ENCODE data around the gene NKPD1. TPM values are rescaled to one million over a fixed set of nuclear protein-coding genes. Genes with fewer than 3 reads are reported as not detected.

Gene NKPD1
- total RNA-seq, 3 donors from 2014 or later (not counting 1 experiment from before 2014, with no cell fraction given) = 0.55 to 1.00 (median 0.66) TPM

DNA sequence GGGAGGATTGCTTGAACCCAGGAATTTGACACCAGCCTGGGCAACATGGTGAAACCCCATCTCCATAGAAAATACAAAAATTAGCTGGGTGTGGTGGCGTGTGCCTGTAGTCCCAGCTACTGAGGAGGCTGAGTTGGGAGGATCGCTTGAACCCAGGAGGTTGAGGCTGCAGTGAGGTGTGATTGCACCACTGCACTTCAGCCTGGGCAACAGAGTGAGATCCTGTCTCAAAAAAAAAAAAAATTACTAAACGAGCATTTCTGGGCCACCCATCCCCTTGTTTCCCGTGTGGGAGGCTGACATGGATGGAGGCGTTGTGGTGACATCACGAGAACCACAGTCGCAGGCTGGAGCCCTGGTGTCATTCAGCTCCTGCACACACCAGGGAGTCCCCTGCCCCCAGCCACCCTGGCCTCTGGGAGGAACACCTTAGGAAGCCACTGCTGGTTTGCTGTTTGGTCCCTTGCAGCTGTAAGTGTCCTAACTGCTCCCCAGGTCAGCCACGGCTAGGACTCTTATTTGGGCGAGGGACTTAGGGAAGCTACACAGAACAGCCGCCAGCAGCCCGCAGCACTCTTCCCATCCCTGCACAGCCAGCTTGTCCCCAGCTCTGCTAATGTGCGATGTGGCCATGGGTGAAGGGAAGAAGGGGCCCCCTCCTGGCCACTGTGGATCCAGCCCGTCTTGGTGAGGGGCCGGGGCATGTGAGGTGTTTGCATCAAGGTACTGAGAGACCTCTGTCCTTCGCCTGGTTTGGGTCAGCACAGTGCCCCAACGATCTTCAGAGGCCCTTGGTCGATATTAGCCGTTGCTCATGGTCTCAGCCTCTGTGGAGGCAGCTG is 12.7 kb downstream of the NKPD1 start:
- no peaks in the 10 kb centered on the region for H3K9me3 Mint-ChIP-seq
- Histone ChIP-seq H3K9me3 (ENCODE audit: control insufficient read depth, insufficient read depth, low read length) (no peaks in the 10 kb centered on the region), H3K27ac (ENCODE audit: low read length) (no peak overlapping the region), H3K36me3 (ENCODE audit: control insufficient read depth, insufficient read depth, low read length) (peaks cover 8% of the 10 kb centered on the region), H3K27me3 (ENCODE audit: control insufficient read depth, insufficient read depth, low read length) (peaks cover 6% of the 10 kb centered on the region), H3K4me1 (ENCODE audit: control insufficient read depth, insufficient read depth, low read length) (peaks cover 19% of the 10 kb centered on the region), H3K4me3 (ENCODE audit: low read length) (no peak overlapping the region)
- no peak overlapping the region for H3K27ac Mint-ChIP-seq
- no peak for TF ChIP-seq CTCF (IDR thresholded peaks at IDR 0.05)
- DNase-seq (no peak), ATAC-seq (no peak)
- H3K4me3 Mint-ChIP-seq = no peak overlapping the region
- peaks cover 7 to 12% of the 10 kb centered on the region in 2 donors for H3K4me1 Mint-ChIP-seq
- WGBS (ENCODE audit: insufficient coverage) = 95% methylated on average over 17 of the region's 18 CpGs
- H3K36me3 Mint-ChIP-seq = no peaks in the 10 kb centered on the region
- intact Hi-C loops (cut with micrococcal nuclease) = no loop called here
- H3K27me3 Mint-ChIP-seq (ENCODE audit: low read depth in 2 of 2) = no peaks in the 10 kb centered on the region

DNA sequence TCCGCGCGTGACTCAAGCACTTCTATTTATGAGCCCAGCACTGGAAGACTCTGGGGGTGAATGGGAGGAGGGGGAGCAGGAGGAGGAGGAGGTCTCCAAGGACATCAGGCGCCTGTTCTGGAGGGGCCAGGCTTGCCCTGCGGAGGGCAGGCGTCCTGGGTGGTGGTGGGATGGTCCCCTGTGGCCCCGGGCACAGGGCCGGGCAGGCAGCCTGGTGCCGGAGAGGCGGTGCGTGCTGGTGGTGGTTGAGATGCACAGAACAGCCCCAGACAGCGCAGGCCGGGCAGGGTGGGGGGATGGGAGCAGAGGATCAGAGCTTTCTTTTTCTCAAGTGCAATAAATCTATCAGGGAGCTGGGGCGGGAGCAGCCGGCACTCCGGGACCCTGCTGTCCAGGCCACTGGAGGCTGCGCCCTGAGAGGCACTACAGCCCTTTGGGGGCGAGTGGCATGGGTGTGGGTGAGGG is 14.0 kb downstream of the NKPD1 start:
- Histone ChIP-seq H3K36me3 (ENCODE audit: control insufficient read depth, insufficient read depth, low read length) (peaks cover 18% of the 10 kb centered on the region), H3K4me1 (ENCODE audit: control insufficient read depth, insufficient read depth, low read length) (peaks cover 6% of the 10 kb centered on the region), H3K27me3 (ENCODE audit: control insufficient read depth, insufficient read depth, low read length) (peaks cover 5% of the 10 kb centered on the region), H3K9me3 (ENCODE audit: control insufficient read depth, insufficient read depth, low read length) (no peaks in the 10 kb centered on the region), H3K27ac (ENCODE audit: low read length) (no peak overlapping the region), H3K4me3 (ENCODE audit: low read length) (no peak overlapping the region)
- intact Hi-C loops (cut with micrococcal nuclease) = no loop called here
- no peak overlapping the region for H3K4me3 Mint-ChIP-seq
- 98% methylated on average over 18 of the region's 18 CpGs for WGBS (ENCODE audit: insufficient coverage)
- H3K36me3 Mint-ChIP-seq = no peaks in the 10 kb centered on the region
- no peak for DNase-seq
- H3K4me1 Mint-ChIP-seq = peaks cover 0 to 11% of the 10 kb centered on the region in 2 donors
- no peak overlapping the region for H3K27ac Mint-ChIP-seq
- H3K27me3 Mint-ChIP-seq (ENCODE audit: low read depth in 2 of 2) = no peaks in the 10 kb centered on the region
- TF ChIP-seq CTCF (IDR thresholded peaks at IDR 0.05) = no peak
- no peaks in the 10 kb centered on the region for H3K9me3 Mint-ChIP-seq
- ATAC-seq = no peak

DNA sequence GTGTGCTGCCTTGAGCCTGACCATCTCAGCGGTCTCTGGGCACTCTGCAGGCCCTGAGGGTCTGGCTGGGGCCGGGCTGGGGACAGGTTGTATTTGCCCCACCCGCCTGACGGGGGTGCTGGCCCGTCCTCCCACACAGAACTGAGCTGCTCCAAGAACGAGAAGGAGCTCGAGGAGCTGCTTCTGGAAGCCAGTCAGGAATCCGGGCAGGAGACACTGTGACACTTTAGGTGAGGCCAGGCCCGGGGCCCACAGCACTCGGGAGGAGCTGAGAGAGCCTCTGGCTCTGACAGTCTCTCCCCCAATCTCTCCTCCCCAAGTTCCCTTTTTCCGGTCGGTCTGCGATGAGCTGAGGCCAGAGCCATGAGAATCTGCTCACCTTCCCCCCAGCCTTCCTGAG is 14.5 kb downstream of the NKPD1 start:
- Mint-ChIP-seq H3K27ac (no peak overlapping the region), H3K27me3 (ENCODE audit: low read depth in 2 of 2) (no peaks in the 10 kb centered on the region), H3K4me1 (peaks cover 0 to 8% of the 10 kb centered on the region in 2 donors), H3K4me3 (no peak overlapping the region), H3K9me3 (no peaks in the 10 kb centered on the region), H3K36me3 (no peaks in the 10 kb centered on the region)
- intact Hi-C loops (cut with micrococcal nuclease) = no loop called here
- H3K27ac ChIP-seq (ENCODE audit: low read length) = no peak overlapping the region
- ATAC-seq (no peak), DNase-seq (no peak)
- H3K4me1 ChIP-seq (ENCODE audit: control insufficient read depth, insufficient read depth, low read length) = peaks cover 3% of the 10 kb centered on the region
- H3K4me3 ChIP-seq (ENCODE audit: low read length) = no peak overlapping the region
- no peak for TF ChIP-seq CTCF (IDR thresholded peaks at IDR 0.05)
- no peaks in the 10 kb centered on the region for H3K9me3 ChIP-seq (ENCODE audit: control insufficient read depth, insufficient read depth, low read length)
- peaks cover 22% of the 10 kb centered on the region for H3K36me3 ChIP-seq (ENCODE audit: control insufficient read depth, insufficient read depth, low read length)
- 93% methylated on average over 13 of the region's 13 CpGs for whole genome bisulfite sequencing (ENCODE audit: insufficient coverage)
- H3K27me3 ChIP-seq (ENCODE audit: control insufficient read depth, insufficient read depth, low read length) = no peaks in the 10 kb centered on the region
